Spinal cord (tissue), 10 donors: ENCODE results near the gene SMURF1. TPM values are rescaled to one million over a fixed set of nuclear protein-coding genes. Genes with fewer than 3 reads are reported as not detected.
"Not testable (repeated sequence)": the region's sequence is repeated elsewhere in the genome, so short reads cannot be mapped to it uniquely, and the experiment has no call there.

ENCODE experiments used
- DNase-seq, 6 donors: peaks; one replicate each; pipeline versions ENCODE4 v3.0.0 to v3.0.0-alpha.2; 2013 to 2015; ENCODE audit warnings: low spot score in 6 of 6, low read depth in 4 of 6
- H3K27ac ChIP-seq: one replicate; pipeline ENCODE4 v1.5.1; 2013; ENCODE audit warnings: low read depth, low read length, control low read depth
- H3K27me3 ChIP-seq: one replicate; pipeline ENCODE4 v1.6.1; 2013; ENCODE audit warnings: low read length; ENCODE audit not compliant: control insufficient read depth, insufficient read depth
- H3K36me3 ChIP-seq: one replicate; pipeline ENCODE4 v1.6.1; 2013; ENCODE audit warnings: low read length; ENCODE audit not compliant: control insufficient read depth, insufficient read depth
- H3K4me1 ChIP-seq: one replicate; pipeline ENCODE4 v1.6.1; 2013; ENCODE audit warnings: low read length; ENCODE audit not compliant: control insufficient read depth, insufficient read depth
- H3K4me3 ChIP-seq: one replicate; pipeline ENCODE4 v1.5.1; 2013; ENCODE audit warnings: low read depth, low read length, control low read depth
- H3K9me3 ChIP-seq: one replicate; pipeline ENCODE4 v1.6.1; 2013; ENCODE audit warnings: low read length; ENCODE audit not compliant: control insufficient read depth, insufficient read depth
- WGBS: methylation state at CpG from one replicate; pipeline ENCODE4 v1.1.5; 2013; ENCODE audit warnings: missing lambda C conversion rate; ENCODE audit not compliant: insufficient coverage; 5-methylcytosine and 5-hydroxymethylcytosine counted together
- polyA plus RNA-seq, 2 donors: library from polyadenylated mRNA; unstranded; fragments of 120-200 nt; gene quantifications; one replicate each; pipeline ENCODE4 v1.2.1, GENCODE V29; 2013; ENCODE audit not compliant: insufficient read length in 2 of 2
- total RNA-seq, 2 donors: library from RNA; depleted of rRNA in 1 of 2; stranded (reverse); fragments of 120-200 nt in 1 of 2; fragments of >200 nt in 1 of 2; gene quantifications; one replicate each; pipeline versions ENCODE4 v1.2.3 to v1.2.4, GENCODE V29; 2013 to 2014
- donor health status: healthy.

SMURF1 gene
- total and polyA plus RNA-seq, 4 donors, result 22.7 to 28.8 (median 26.8) TPM

GRCh38 chr7:99112097-99112496, 31.8 kb downstream of the SMURF1 start:
- WGBS, result no CpG with 5 or more reads among the region's 2 CpGs
- H3K27me3 ChIP-seq, result no peaks in the 10 kb centered on the region
- H3K36me3 ChIP-seq, result no peaks in the 10 kb centered on the region
- no peak for DNase-seq
- no peaks in the 10 kb centered on the region for H3K9me3 ChIP-seq
- H3K4me3 ChIP-seq, result no peak overlapping the region
- H3K4me1 ChIP-seq, result peaks cover 5% of the 10 kb centered on the region
- no peak overlapping the region for H3K27ac ChIP-seq

- no peak for DNase-seq
- Histone ChIP-seq H3K4me3 (no peak overlapping the region), H3K27me3 (no peaks in the 10 kb centered on the region), H3K4me1 (peaks cover 5% of the 10 kb centered on the region), H3K36me3 (no peaks in the 10 kb centered on the region), H3K27ac (no peak overlapping the region), H3K9me3 (no peaks in the 10 kb centered on the region)
Measured at GRCh38 chr7:99111591-99111990, 32.3 kb downstream of the SMURF1 start.

- Histone ChIP-seq H3K36me3 (no peaks in the 10 kb centered on the region), H3K9me3 (no peaks in the 10 kb centered on the region), H3K27me3 (no peaks in the 10 kb centered on the region), H3K4me1 (peaks cover 5% of the 10 kb centered on the region), H3K4me3 (no peak overlapping the region), H3K27ac (no peak overlapping the region)
- WGBS, result 72% methylated on average over 6 of the region's 10 CpGs
- DNase-seq, result no peak
Measured at GRCh38 chr7:99109108-99110051, 34.5 kb downstream of the SMURF1 start.

- 94% methylated on average over 3 of the region's 4 CpGs for WGBS
- Histone ChIP-seq H3K27ac (no peak overlapping the region), H3K36me3 (no peaks in the 10 kb centered on the region), H3K4me1 (peaks cover 5% of the 10 kb centered on the region), H3K4me3 (no peak overlapping the region), H3K9me3 (no peaks in the 10 kb centered on the region), H3K27me3 (no peaks in the 10 kb centered on the region)
- DNase-seq, result no peak
Measured at GRCh38 chr7:99108613-99109012, 35.3 kb downstream of the SMURF1 start.

GRCh38 chr7:99106821-99107241, 37.1 kb downstream of the SMURF1 start:
- H3K4me1 ChIP-seq, result peaks cover 5% of the 10 kb centered on the region
- no peaks in the 10 kb centered on the region for H3K9me3 ChIP-seq
- H3K36me3 ChIP-seq, result no peaks in the 10 kb centered on the region
- no peak overlapping the region for H3K27ac ChIP-seq
- WGBS, result no CpG with 5 or more reads among the region's 4 CpGs
- H3K27me3 ChIP-seq, result no peaks in the 10 kb centered on the region
- DNase-seq, result peak in 1 of 6 donors; percentile 39
- H3K4me3 ChIP-seq, result no peak overlapping the region

- Histone ChIP-seq H3K27ac (no peak overlapping the region), H3K36me3 (no peaks in the 10 kb centered on the region), H3K27me3 (no peaks in the 10 kb centered on the region), H3K4me1 (peaks cover 5% of the 10 kb centered on the region), H3K9me3 (no peaks in the 10 kb centered on the region), H3K4me3 (no peak overlapping the region)
- WGBS, result 66% methylated on average over 5 of the region's 6 CpGs
- no peak for DNase-seq
Measured at GRCh38 chr7:99106411-99106810, 37.5 kb downstream of the SMURF1 start.

GRCh38 chr7:99105756-99106155, 38.2 kb downstream of the SMURF1 start:
- 77% methylated on average over 2 of the region's 3 CpGs for WGBS
- Histone ChIP-seq H3K36me3 (no peaks in the 10 kb centered on the region), H3K27ac (no peak overlapping the region), H3K9me3 (no peaks in the 10 kb centered on the region), H3K4me1 (peaks cover 5% of the 10 kb centered on the region), H3K4me3 (no peak overlapping the region), H3K27me3 (no peaks in the 10 kb centered on the region)
- no peak for DNase-seq

- Histone ChIP-seq H3K36me3 (no peaks in the 10 kb centered on the region), H3K27ac (no peak overlapping the region), H3K9me3 (no peaks in the 10 kb centered on the region), H3K4me3 (no peak overlapping the region), H3K4me1 (peaks cover 5% of the 10 kb centered on the region), H3K27me3 (no peaks in the 10 kb centered on the region)
- DNase-seq, result peak in 1 of 6 donors; percentile 66
- WGBS, result 83% methylated on average over 2 of the region's 3 CpGs
Measured at GRCh38 chr7:99104631-99105030, 39.3 kb downstream of the SMURF1 start.

GRCh38 chr7:99103836-99104235, 40.1 kb downstream of the SMURF1 start:
- 90% methylated on average over 2 of the region's 13 CpGs for WGBS
- not testable (repeated sequence) for H3K27ac ChIP-seq, H3K4me1 ChIP-seq, H3K9me3 ChIP-seq, H3K36me3 ChIP-seq, DNase-seq, H3K4me3 ChIP-seq, H3K27me3 ChIP-seq
